Measurements from ENCODE around the gene DENND1C. TPM values are rescaled to one million over a fixed set of nuclear protein-coding genes. Genes with fewer than 3 reads are reported as not detected.

Gene DENND1C
- total and polyA plus RNA-seq, 9 of the 15 experiments (the other 6 are each of a cell fraction or from before 2014, with no cell fraction given), result 0.03 to 1.2 (median 0.32) TPM; not detected in 1

- 0 out of 4 replicates have a peak, but pooled peaks of 1 of the 2 experiments have one; percentile 20 for TF ChIP-seq ZNF318 (IDR thresholded peaks at IDR 0.05; ENCODE audit: borderline replicate concordance in 1 of 2, low read depth in 1 of 2)
- 0 out of 4 replicates have a peak, but pooled peaks of 1 of the 2 experiments have one; percentile 30 for TF ChIP-seq SIN3A (IDR thresholded peaks at IDR 0.05; ENCODE audit: borderline replicate concordance in 2 of 2, control insufficient read depth in 1 of 2, low read depth in 2 of 2, low read length in 2 of 2)
- no peak for TF ChIP-seq DMBX1 (CRISPR knock-in tag; IDR thresholded peaks at IDR 0.05; ENCODE audit: borderline replicate concordance)
- peak; percentile 45 for TF ChIP-seq CCNT2 (IDR thresholded peaks at IDR 0.05; ENCODE audit: borderline replicate concordance, extremely low read depth, insufficient read length, low read depth, low read length)
- TF ChIP-seq TAF15 (IDR thresholded peaks at IDR 0.05; ENCODE audit: low read depth, low read length), result no peak
- TF ChIP-seq KAT7 (CRISPR knock-in tag; IDR thresholded peaks at IDR 0.05; ENCODE audit: borderline replicate concordance), result peak; percentile 69; the same call in 1 of the 2 replicates
- TF ChIP-seq TAF1 (IDR thresholded peaks at IDR 0.05; ENCODE audit: control insufficient read depth, extremely low read depth, insufficient read depth, low read length, severe bottlenecking), result peak; percentile 21
- TF ChIP-seq GATA2 (CRISPR knock-in tag; IDR thresholded peaks at IDR 0.05), result 0 out of 2 replicates have a peak, but pooled peaks have one; percentile 31
- TF ChIP-seq MAX (CRISPR knock-in tag; IDR thresholded peaks at IDR 0.05), result 0 out of 2 replicates have a peak, but pooled peaks have one; percentile 40
- TF ChIP-seq GMEB1 (CRISPR knock-in tag; IDR thresholded peaks at IDR 0.05), result no peak
- no peak for TF ChIP-seq SIN3B (IDR thresholded peaks at IDR 0.05; ENCODE audit: low read depth)
- TF ChIP-seq PML (IDR thresholded peaks at IDR 0.05; ENCODE audit: low read length), result no peak
- TF ChIP-seq LARP7 (IDR thresholded peaks at IDR 0.05), result 0 out of 2 replicates have a peak, but pooled peaks have one; percentile 22
- no peak for TF ChIP-seq MYBL2 (IDR thresholded peaks at IDR 0.05; ENCODE audit: low read depth)
- TF ChIP-seq MYBL2 (CRISPR knock-in tag; IDR thresholded peaks at IDR 0.05; ENCODE audit: borderline replicate concordance), result no peak
Measured at GRCh38 chr19:6460099-6460884, 21.3 kb downstream of the DENND1C start (continued).

Data from K562 (cell line).